Measurements from ENCODE around the gene MYH13.

DNA sequence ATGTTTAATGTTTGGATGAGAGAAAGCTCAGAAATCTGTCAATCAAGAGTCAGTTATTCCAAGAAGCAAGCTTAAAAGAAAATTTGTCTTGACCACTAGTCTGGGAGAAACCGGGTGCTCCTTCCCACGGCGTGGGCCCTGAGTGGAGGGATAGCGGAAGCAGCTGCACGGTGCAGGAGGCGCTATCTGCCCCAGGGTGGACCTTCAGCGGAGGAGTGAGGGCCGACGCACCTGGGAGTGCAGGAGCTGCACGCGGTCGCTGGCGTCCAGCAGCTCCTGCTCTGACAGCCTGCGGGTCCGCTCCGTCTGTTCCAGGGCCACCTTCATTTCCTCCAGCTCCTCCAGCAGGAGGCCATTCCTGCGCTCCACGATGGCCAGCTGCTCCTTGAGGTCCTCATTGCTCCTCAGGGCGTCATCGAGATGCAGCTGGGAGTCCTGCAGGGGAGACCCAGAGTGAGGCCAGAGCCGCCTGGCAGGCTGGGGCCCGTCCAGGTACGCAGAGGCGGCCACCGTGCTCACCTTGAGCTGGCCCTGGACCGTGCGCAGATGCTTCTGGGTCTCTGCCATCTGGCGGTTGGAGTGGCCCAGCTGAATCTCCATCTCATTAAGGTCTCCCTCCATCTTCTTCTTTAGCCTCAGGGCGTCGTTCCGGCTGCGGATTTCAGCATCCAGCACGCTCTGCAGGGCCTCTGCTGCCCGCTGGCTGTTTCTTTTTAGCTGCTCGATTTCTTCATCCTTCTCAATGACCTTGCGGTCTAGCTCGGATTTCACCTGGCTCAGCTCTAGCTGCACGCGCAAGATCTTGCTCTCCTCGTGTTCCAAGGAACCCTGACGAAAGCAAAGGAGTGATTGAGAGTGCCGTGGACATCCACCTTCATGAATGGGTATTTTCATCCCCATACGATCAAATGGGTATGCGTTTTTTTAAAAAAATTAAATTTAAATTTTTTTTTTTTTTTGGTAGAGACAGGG, 63.5 kb downstream of the MYH13 start:
- TF ChIP-seq POLR2A (IDR thresholded peaks at IDR 0.05) (no peak), EP300 (IDR thresholded peaks at IDR 0.05) (no peak), CTCF (IDR thresholded peaks at IDR 0.05) (no peak), POLR2AphosphoS5 (IDR thresholded peaks at IDR 0.05) (no peak)

All from suprapubic skin (tissue), 4 donors.